H9 (cell line): ENCODE results near the gene EVL. TPM values are rescaled to one million over a fixed set of nuclear protein-coding genes. Genes with fewer than 3 reads are reported as not detected.
A peak's percentile ranks its signal among the peaks of the same experiment; 100 is the strongest.

Source experiments
- DNase-seq: peaks from one replicate; pipeline ENCODE4 v3.0.0-alpha.2; 2017
- H2AFZ ChIP-seq: one replicate; pipeline ENCODE4 v1.6.1; 2013; ENCODE audit warnings: mild to moderate bottlenecking, low read length, control low read depth, moderate library complexity
- H2AK5ac ChIP-seq: 2 replicates; pipeline ENCODE4 v1.6.1; 2013; ENCODE audit warnings: low read length, control low read depth, mixed read lengths; ENCODE audit not compliant: insufficient read length
- H2BK120ac ChIP-seq: one replicate; pipeline ENCODE4 v1.6.1; 2013; ENCODE audit warnings: low read depth, mild to moderate bottlenecking, low read length, control low read depth, inconsistent platforms; ENCODE audit not compliant: poor library complexity, severe bottlenecking
- H2BK12ac ChIP-seq: 2 replicates; pipeline ENCODE4 v1.6.1; 2013; ENCODE audit warnings: low read length, control low read depth, mixed read lengths, low read depth; ENCODE audit not compliant: insufficient read length
- H2BK15ac ChIP-seq: 2 replicates; pipeline ENCODE4 v1.6.1; 2013; ENCODE audit warnings: low read depth, low read length, control low read depth
- H2BK20ac ChIP-seq: one replicate; pipeline ENCODE4 v1.6.1; 2013; ENCODE audit warnings: low read depth, mild to moderate bottlenecking, low read length, control low read depth, inconsistent platforms; ENCODE audit not compliant: poor library complexity, severe bottlenecking
- H2BK5ac ChIP-seq: 2 replicates; pipeline ENCODE4 v1.6.1; 2013; ENCODE audit warnings: low read length, control low read depth, mixed read lengths; ENCODE audit not compliant: insufficient read length
- H3K14ac ChIP-seq: 2 replicates; pipeline ENCODE4 v1.6.1; 2013; ENCODE audit warnings: low read length, control low read depth; ENCODE audit not compliant: insufficient read depth
- H3K18ac ChIP-seq: 2 replicates; pipeline ENCODE4 v1.6.1; 2013; ENCODE audit warnings: low read depth, mild to moderate bottlenecking, mixed read lengths, low read length, control low read depth; ENCODE audit not compliant: insufficient read length
- H3K23ac ChIP-seq: 2 replicates; pipeline ENCODE4 v1.6.1; 2013; ENCODE audit warnings: low read length, control low read depth, mixed read lengths, low read depth; ENCODE audit not compliant: insufficient read length
- H3K23me2 ChIP-seq: 2 replicates; pipeline ENCODE4 v1.6.1; 2013; ENCODE audit warnings: low read depth, mild to moderate bottlenecking, mixed read lengths, low read length, control low read depth; ENCODE audit not compliant: insufficient read length, poor library complexity, severe bottlenecking
- H3K27ac ChIP-seq: 2 replicates; pipeline ENCODE4 v1.5.1; 2013; ENCODE audit warnings: low read length, control low read depth, mixed read lengths, low read depth; ENCODE audit not compliant: insufficient read length
- H3K27me3 ChIP-seq: 2 replicates; pipeline ENCODE4 v1.6.1; 2013; ENCODE audit warnings: low read length, control low read depth, inconsistent platforms; ENCODE audit not compliant: insufficient read depth
- H3K4ac ChIP-seq: 2 replicates; pipeline ENCODE4 v1.6.1; 2013; ENCODE audit warnings: low read depth, mild to moderate bottlenecking, control low read depth, inconsistent platforms, low read length, moderate library complexity
- H3K4me1 ChIP-seq: 2 replicates; pipeline ENCODE4 v1.6.1; 2013; ENCODE audit warnings: low read length, control low read depth, inconsistent platforms; ENCODE audit not compliant: insufficient read depth
- H3K4me2 ChIP-seq: 2 replicates; pipeline ENCODE4 v1.6.1; 2013; ENCODE audit warnings: low read length, control low read depth, mixed read lengths; ENCODE audit not compliant: insufficient read length, insufficient read depth
- H3K56ac ChIP-seq: 2 replicates; pipeline ENCODE4 v1.6.1; 2013; ENCODE audit warnings: low read depth, mild to moderate bottlenecking, mixed read lengths, low read length, control low read depth; ENCODE audit not compliant: insufficient read length
- H3K79me1 ChIP-seq: 2 replicates; pipeline ENCODE4 v1.6.1; 2013; ENCODE audit warnings: low read depth, mild to moderate bottlenecking, moderate library complexity, low read length, control low read depth, inconsistent platforms; ENCODE audit not compliant: insufficient read depth, poor library complexity, severe bottlenecking
- H3K79me2 ChIP-seq: 2 replicates; pipeline ENCODE4 v1.6.1; 2013; ENCODE audit warnings: low read length, control low read depth, inconsistent platforms; ENCODE audit not compliant: insufficient read depth
- H3K9ac ChIP-seq: 2 replicates; pipeline ENCODE4 v1.6.1; 2013; ENCODE audit warnings: low read length, control low read depth, mixed read lengths; ENCODE audit not compliant: insufficient read length; ENCODE audit errors: extremely low read depth
- H3K9me3 ChIP-seq: one replicate; pipeline ENCODE4 v1.6.1; 2013; ENCODE audit warnings: low read depth, low read length, inconsistent platforms; ENCODE audit not compliant: control insufficient read depth
- H3T11ph ChIP-seq: one replicate; pipeline ENCODE4 v1.6.1; 2013; ENCODE audit warnings: mild to moderate bottlenecking, low read length, control low read depth, inconsistent platforms
- H4K20me1 ChIP-seq: one replicate; pipeline ENCODE4 v1.6.1; 2013; ENCODE audit not compliant: control insufficient read depth, insufficient read length, insufficient read depth
- H4K5ac ChIP-seq: 2 replicates; pipeline ENCODE4 v1.6.1; 2013; ENCODE audit warnings: low read depth, mild to moderate bottlenecking, mixed read lengths, low read length, control low read depth; ENCODE audit not compliant: insufficient read length
- H4K8ac ChIP-seq: replicated peaks from 2 replicates; pipeline ENCODE4 v1.6.1; 2013; ENCODE audit warnings: low read length, control low read depth, mixed read lengths, low read depth; ENCODE audit not compliant: insufficient read length
- H4K91ac ChIP-seq: 2 replicates; pipeline ENCODE4 v1.6.1; 2013; ENCODE audit warnings: low read depth, mild to moderate bottlenecking, moderate library complexity, mixed read lengths, low read length, control low read depth; ENCODE audit not compliant: insufficient read length
- H3K27ac Mint-ChIP-seq, 3 experiments: 2 replicates in 2 of 3; 3 replicates in 1 of 3; pipeline ENCODE4 v1.8.0; 2020 to 2021; ENCODE audit warnings: mixed read lengths in 3 of 3, mild to moderate bottlenecking in 1 of 3, moderate library complexity in 1 of 3
- H3K27me3 Mint-ChIP-seq: 2 replicates; pipeline ENCODE4 v1.8.0; 2021; ENCODE audit warnings: low read depth, mild to moderate bottlenecking, moderate library complexity, mixed read lengths
- H3K36me3 Mint-ChIP-seq, 3 experiments: 2 replicates in 2 of 3; 3 replicates in 1 of 3; pipeline ENCODE4 v1.8.0; 2020 to 2021; ENCODE audit warnings: low read depth in 3 of 3, mixed read lengths in 3 of 3; ENCODE audit not compliant: insufficient read depth in 1 of 3
- H3K4me1 Mint-ChIP-seq, 2 experiments: 2 replicates each; pipeline ENCODE4 v1.8.0; 2020; ENCODE audit warnings: mixed read lengths in 2 of 2
- H3K4me3 Mint-ChIP-seq, 2 experiments: 2 replicates in 1 of 2; 3 replicates in 1 of 2; pipeline ENCODE4 v1.8.0; 2020 to 2021; ENCODE audit warnings: mild to moderate bottlenecking in 2 of 2, mixed read lengths in 2 of 2, moderate library complexity in 1 of 2
- H3K9me3 Mint-ChIP-seq, 2 experiments: 2 replicates in 1 of 2; 3 replicates in 1 of 2; pipeline ENCODE4 v1.8.0; 2020; ENCODE audit warnings: mild to moderate bottlenecking in 2 of 2, mixed read lengths in 2 of 2, moderate library complexity in 1 of 2
- CTCF ChIP-seq: fragments of 200-600 bp; sonication (generic); conservative IDR thresholded peaks from 3 replicates; pipeline ENCODE4 v1.8.0; 2021; ENCODE audit warnings: antibody characterized with exemption, mild to moderate bottlenecking
- WGBS: extraction: QIAGEN DNeasy Blood & Tissue Kit; methylation state at CpG from one replicate; pipeline ENCODE4 v1.1.7; 2013; ENCODE audit warnings: missing lambda C conversion rate, low lambda C conversion rate, mixed read lengths; ENCODE audit not compliant: insufficient read length; ENCODE audit errors: extremely low coverage; 5-methylcytosine and 5-hydroxymethylcytosine counted together
- total RNA-seq: library from RNA; stranded (reverse); gene quantifications from 2 replicates; pipeline ENCODE4 v1.2.1, GENCODE V29; 2021

EVL gene
- total RNA-seq, 1 experiment from 2014 or later = 53.2 TPM

- no peak for DNase-seq
- WGBS = no CpG with 5 or more reads among the region's 7 CpGs
- no peak overlapping the region for H3T11ph ChIP-seq
- H3K4me1 Mint-ChIP-seq = peaks cover under 1 to 16% of the 10 kb centered on the region in 2 experiments
- H2AFZ ChIP-seq = no peak overlapping the region
- no peak overlapping the region for H4K5ac ChIP-seq
- H3K36me3 Mint-ChIP-seq = no peaks in the 10 kb centered on the region; a peak in 1 of 7 replicates
- H3K79me1 ChIP-seq = no peaks in the 10 kb centered on the region
- no peak overlapping the region for H3K14ac ChIP-seq
- no peak overlapping the region for H3K27ac Mint-ChIP-seq
- no peak overlapping the region for H2BK15ac ChIP-seq
- H2BK5ac ChIP-seq = no peak overlapping the region
- H3K27ac ChIP-seq = no peak overlapping the region
- H2AK5ac ChIP-seq = no peak overlapping the region
- no peak overlapping the region for H2BK120ac ChIP-seq
- H3K23me2 ChIP-seq = peaks cover 3% of the 10 kb centered on the region
- H3K56ac ChIP-seq = no peak overlapping the region
- H3K18ac ChIP-seq = no peak overlapping the region
- peaks cover 69% of the 10 kb centered on the region for H3K27me3 Mint-ChIP-seq
- no peaks in the 10 kb centered on the region for H3K79me2 ChIP-seq
- H3K27me3 ChIP-seq = peaks cover 23% of the 10 kb centered on the region
- no peak for TF ChIP-seq CTCF
- no peak overlapping the region for H2BK12ac ChIP-seq
- H3K9me3 ChIP-seq = no peaks in the 10 kb centered on the region
- no peak overlapping the region for H3K4ac ChIP-seq
- H4K20me1 ChIP-seq = no peaks in the 10 kb centered on the region
- H4K8ac ChIP-seq = no peak overlapping the region
- no peak overlapping the region for H3K9ac ChIP-seq
- no peaks in the 10 kb centered on the region for H3K4me1 ChIP-seq
- H3K4me3 Mint-ChIP-seq = peak overlapping the region in 1 of 2 experiments; percentile 76; a peak in 3 of 5 replicates
- H2BK20ac ChIP-seq = no peak overlapping the region
- H3K9me3 Mint-ChIP-seq = no peaks in the 10 kb centered on the region; a peak in 3 of 5 replicates
- H3K23ac ChIP-seq = no peak overlapping the region
- no peak overlapping the region for H3K4me2 ChIP-seq
- no peak overlapping the region for H4K91ac ChIP-seq
Measured at GRCh38 chr14:100160534-100160916, 95.3 kb downstream of the EVL start.
